Colonic mucosa (tissue), 4 donors: Measurements from ENCODE around the gene AUTS2. TPM values are rescaled to one million over a fixed set of nuclear protein-coding genes. Genes with fewer than 3 reads are reported as not detected.

Experiments
- DNase-seq: peaks from one replicate; pipeline ENCODE4 v3.0.0-alpha.2; 2020
- H3K27ac ChIP-seq: fragments of 200-600 bp; one replicate; pipeline ENCODE4 v1.8.0; 2021
- H3K27me3 ChIP-seq: fragments of 200-600 bp; one replicate; pipeline ENCODE4 v1.8.0; 2021
- H3K36me3 ChIP-seq: fragments of 200-600 bp; one replicate; pipeline ENCODE4 v1.8.0; 2021
- H3K4me1 ChIP-seq: fragments of 200-600 bp; one replicate; pipeline ENCODE4 v1.8.0; 2021; ENCODE audit warnings: mild to moderate bottlenecking
- H3K4me3 ChIP-seq: fragments of 200-600 bp; one replicate; pipeline ENCODE4 v1.8.0; 2021
- H3K9ac ChIP-seq, 2 donors: one replicate each; pipeline ENCODE4 v1.7.0; 2013; ENCODE audit warnings: control low read depth in 2 of 2, low read depth in 2 of 2, low read length in 2 of 2
- H3K9me3 ChIP-seq: fragments of 200-600 bp; one replicate; pipeline ENCODE4 v1.8.0; 2021
- CTCF ChIP-seq: fragments of 200-600 bp; IDR thresholded peaks from one replicate; pipeline ENCODE4 v1.8.0; 2022; ENCODE audit warnings: antibody characterized with exemption, mild to moderate bottlenecking
- intact Hi-C: fragments of 100-400 bp; cut with DNase I; formaldehyde crosslinking; loops from one replicate; pipeline ENCODE4 v1.14.1; 2022
- total RNA-seq, 2 donors: library from RNA; stranded (reverse); fragmentation: NEBNext Ultra II Directional in 1 of 2; extraction: Animal tissue kit (Norgen Biotek cat#: 25700) in 1 of 2; gene quantifications; one replicate each; pipeline ENCODE4 v1.2.1, GENCODE V29; 2021
- donor health status: healthy.
- donor health status: DM: no; HTN: no; CAD: no.
- donor health status: DM: no; HTN: no; CAD: no.

Gene AUTS2
- total RNA-seq, 2 donors from 2014 or later, result 39.8 to 42.3 TPM

- DNase-seq, result no peak
- intact Hi-C loops, result no loop called here
- Histone ChIP-seq H3K4me1 (no peaks in the 10 kb centered on the region), H3K27ac (no peak overlapping the region), H3K27me3 (no peaks in the 10 kb centered on the region), H3K36me3 (no peaks in the 10 kb centered on the region), H3K4me3 (no peak overlapping the region), H3K9ac (no peak overlapping the region), H3K9me3 (no peaks in the 10 kb centered on the region)
- TF ChIP-seq CTCF, result no peak
Observed at GRCh38 chr7:69656077-69656476, 57.8 kb downstream of the AUTS2 start.

- no peak overlapping the region for H3K27ac ChIP-seq
- intact Hi-C loops, result no loop called here
- no peaks in the 10 kb centered on the region for H3K36me3 ChIP-seq
- no peaks in the 10 kb centered on the region for H3K27me3 ChIP-seq
- no peaks in the 10 kb centered on the region for H3K4me1 ChIP-seq
- DNase-seq, result no peak
- no peak overlapping the region for H3K4me3 ChIP-seq
- no peaks in the 10 kb centered on the region for H3K9me3 ChIP-seq
- no peak for TF ChIP-seq CTCF
- no peak overlapping the region for H3K9ac ChIP-seq
Observed at GRCh38 chr7:69656890-69657289, 58.6 kb downstream of the AUTS2 start.

- no peaks in the 10 kb centered on the region for H3K9me3 ChIP-seq
- intact Hi-C loops, result no loop called here
- H3K4me3 ChIP-seq, result no peak overlapping the region
- no peaks in the 10 kb centered on the region for H3K4me1 ChIP-seq
- DNase-seq, result no peak
- no peaks in the 10 kb centered on the region for H3K36me3 ChIP-seq
- H3K27me3 ChIP-seq, result no peaks in the 10 kb centered on the region
- no peak overlapping the region for H3K9ac ChIP-seq
- H3K27ac ChIP-seq, result no peak overlapping the region
- TF ChIP-seq CTCF, result no peak
Observed at GRCh38 chr7:69657331-69657730, 59.1 kb downstream of the AUTS2 start.

- H3K27ac ChIP-seq, result no peak overlapping the region
- intact Hi-C loops, result no loop called here
- no peak overlapping the region for H3K4me3 ChIP-seq
- no peaks in the 10 kb centered on the region for H3K36me3 ChIP-seq
- no peak overlapping the region for H3K9ac ChIP-seq
- no peaks in the 10 kb centered on the region for H3K9me3 ChIP-seq
- no peaks in the 10 kb centered on the region for H3K4me1 ChIP-seq
- H3K27me3 ChIP-seq, result no peaks in the 10 kb centered on the region
- DNase-seq, result no peak
- TF ChIP-seq CTCF, result no peak
Observed at GRCh38 chr7:69657985-69658384, 59.7 kb downstream of the AUTS2 start.

- Histone ChIP-seq H3K4me1 (no peaks in the 10 kb centered on the region), H3K9ac (no peak overlapping the region), H3K27ac (no peak overlapping the region), H3K36me3 (no peaks in the 10 kb centered on the region), H3K27me3 (no peaks in the 10 kb centered on the region), H3K4me3 (no peak overlapping the region), H3K9me3 (no peaks in the 10 kb centered on the region)
- intact Hi-C loops, result no loop called here
- no peak for TF ChIP-seq CTCF
- no peak for DNase-seq
Observed at GRCh38 chr7:69659983-69660382, 61.7 kb downstream of the AUTS2 start.

- H3K9ac ChIP-seq, result no peak overlapping the region
- no peaks in the 10 kb centered on the region for H3K27me3 ChIP-seq
- no peak for DNase-seq
- H3K9me3 ChIP-seq, result no peaks in the 10 kb centered on the region
- no peak overlapping the region for H3K4me3 ChIP-seq
- no peak overlapping the region for H3K27ac ChIP-seq
- no peaks in the 10 kb centered on the region for H3K36me3 ChIP-seq
- no peak for TF ChIP-seq CTCF
- H3K4me1 ChIP-seq, result no peaks in the 10 kb centered on the region
- intact Hi-C loops, result no loop called here
Observed at GRCh38 chr7:69661342-69661741, 63.1 kb downstream of the AUTS2 start.
